HEK293 (cell line): ENCODE measurements around the gene STIP1.

Experiments used
- BCL6B ChIP-seq: fragments of 450-650 bp; formaldehyde crosslinking; IDR thresholded peaks from 2 replicates; pipeline ENCODE4 v1.5.1; 2017; ENCODE audit warnings: missing biosample characterization, missing genetic modification characterization
- KLF1 ChIP-seq: fragments of 450-650 bp; formaldehyde crosslinking; IDR thresholded peaks from 2 replicates; pipeline ENCODE4 v1.5.1; 2016; ENCODE audit warnings: missing biosample characterization, missing genetic modification characterization
- REPIN1 ChIP-seq: fragments of 450-650 bp; formaldehyde crosslinking; IDR thresholded peaks from 2 replicates; pipeline ENCODE4 v1.5.1; 2017; ENCODE audit warnings: missing biosample characterization, missing genetic modification characterization, low read depth
- REST ChIP-seq: fragments of 450-650 bp; formaldehyde crosslinking; IDR thresholded peaks from 2 replicates; pipeline ENCODE4 v1.5.1; 2016; ENCODE audit warnings: missing biosample characterization, missing genetic modification characterization
- SP7 ChIP-seq: fragments of 450-650 bp; formaldehyde crosslinking; IDR thresholded peaks from 2 replicates; pipeline ENCODE4 v1.5.1; 2016; ENCODE audit warnings: missing biosample characterization, missing genetic modification characterization
- TCF7L2 ChIP-seq: IDR thresholded peaks from 2 replicates; pipeline ENCODE4 v1.6.1; 2011; ENCODE audit warnings: low read depth, mild to moderate bottlenecking, inconsistent platforms, low read length, moderate library complexity, borderline replicate concordance
- TRIM28 ChIP-seq: IDR thresholded peaks from 2 replicates; pipeline ENCODE4 v1.6.1; 2011; ENCODE audit warnings: low read length, control low read depth, borderline replicate concordance
- ZBTB11 ChIP-seq: fragments of 450-650 bp; formaldehyde crosslinking; conservative IDR thresholded peaks from 2 replicates; pipeline ENCODE4 v1.5.1; 2016; ENCODE audit warnings: low read depth, missing biosample characterization, missing genetic modification characterization
- ZFP69B ChIP-seq: fragments of 450-650 bp; formaldehyde crosslinking; IDR thresholded peaks from 2 replicates; pipeline ENCODE4 v1.5.1; 2016; ENCODE audit warnings: missing biosample characterization, missing genetic modification characterization
- ZNF157 ChIP-seq: fragments of 450-650 bp; formaldehyde crosslinking; IDR thresholded peaks from 2 replicates; pipeline ENCODE4 v1.5.1; 2016; ENCODE audit warnings: missing biosample characterization, missing genetic modification characterization
- ZNF19 ChIP-seq: fragments of 450-650 bp; formaldehyde crosslinking; IDR thresholded peaks from 2 replicates; pipeline ENCODE4; 2016; ENCODE audit warnings: missing biosample characterization, missing genetic modification characterization, low read depth
- ZNF274 ChIP-seq, 2 experiments: fragments of 200-500 bp in 1 of 2; fragments of 450-650 bp in 1 of 2; sonication (Bioruptor generic) in 1 of 2; formaldehyde crosslinking in 1 of 2; IDR thresholded peaks; 2 replicates each; pipeline versions ENCODE4 v1.5.1 to v1.6.1; 2014 to 2016; ENCODE audit warnings: borderline replicate concordance in 1 of 2, inconsistent platforms in 1 of 2, low read length in 1 of 2, missing biosample characterization in 1 of 2, missing genetic modification characterization in 1 of 2
- ZNF362 ChIP-seq: fragments of 450-650 bp; formaldehyde crosslinking; IDR thresholded peaks from 2 replicates; pipeline ENCODE4 v1.5.1; 2016; ENCODE audit warnings: missing biosample characterization, missing genetic modification characterization
- ZNF37A ChIP-seq: fragments of 450-650 bp; IDR thresholded peaks from 2 replicates; pipeline ENCODE4 v1.5.1; 2018; ENCODE audit warnings: missing biosample characterization, missing genetic modification characterization
- ZNF501 ChIP-seq: fragments of 450-650 bp; formaldehyde crosslinking; IDR thresholded peaks from 2 replicates; pipeline ENCODE4 v1.5.1; 2016; ENCODE audit warnings: missing biosample characterization, missing genetic modification characterization
- ZNF514 ChIP-seq: fragments of 450-650 bp; formaldehyde crosslinking; IDR thresholded peaks from 2 replicates; pipeline ENCODE4 v1.5.1; 2016; ENCODE audit warnings: missing biosample characterization, missing genetic modification characterization
- ZNF529 ChIP-seq: fragments of 450-650 bp; formaldehyde crosslinking; IDR thresholded peaks from 2 replicates; pipeline ENCODE4 v1.5.1; 2017; ENCODE audit warnings: missing genetic modification characterization, missing biosample characterization; ENCODE audit not compliant: insufficient replicate concordance
- ZNF571 ChIP-seq: fragments of 450-650 bp; formaldehyde crosslinking; IDR thresholded peaks from 2 replicates; pipeline ENCODE4 v1.5.0; 2017; ENCODE audit warnings: missing biosample characterization, missing genetic modification characterization
- ZNF785 ChIP-seq: fragments of 450-650 bp; formaldehyde crosslinking; IDR thresholded peaks from 2 replicates; pipeline ENCODE4 v1.5.1; 2016; ENCODE audit warnings: missing biosample characterization, missing genetic modification characterization
- ZSCAN5A ChIP-seq: fragments of 450-650 bp; formaldehyde crosslinking; IDR thresholded peaks from 2 replicates; pipeline ENCODE4 v1.5.1; 2016; ENCODE audit warnings: missing biosample characterization, missing genetic modification characterization
- TF ChIP-seq, protein P1 (sequence below): fragments of 450-650 bp; formaldehyde crosslinking; IDR thresholded peaks from 2 replicates; pipeline ENCODE4 v1.5.1; 2016; ENCODE audit warnings: missing biosample characterization, missing genetic modification characterization
- TF ChIP-seq, protein P2 (sequence below): fragments of 450-650 bp; IDR thresholded peaks from 2 replicates; pipeline ENCODE4 v1.5.1; 2018; ENCODE audit warnings: missing biosample characterization, missing genetic modification characterization

The STIP1 gene

DNA sequence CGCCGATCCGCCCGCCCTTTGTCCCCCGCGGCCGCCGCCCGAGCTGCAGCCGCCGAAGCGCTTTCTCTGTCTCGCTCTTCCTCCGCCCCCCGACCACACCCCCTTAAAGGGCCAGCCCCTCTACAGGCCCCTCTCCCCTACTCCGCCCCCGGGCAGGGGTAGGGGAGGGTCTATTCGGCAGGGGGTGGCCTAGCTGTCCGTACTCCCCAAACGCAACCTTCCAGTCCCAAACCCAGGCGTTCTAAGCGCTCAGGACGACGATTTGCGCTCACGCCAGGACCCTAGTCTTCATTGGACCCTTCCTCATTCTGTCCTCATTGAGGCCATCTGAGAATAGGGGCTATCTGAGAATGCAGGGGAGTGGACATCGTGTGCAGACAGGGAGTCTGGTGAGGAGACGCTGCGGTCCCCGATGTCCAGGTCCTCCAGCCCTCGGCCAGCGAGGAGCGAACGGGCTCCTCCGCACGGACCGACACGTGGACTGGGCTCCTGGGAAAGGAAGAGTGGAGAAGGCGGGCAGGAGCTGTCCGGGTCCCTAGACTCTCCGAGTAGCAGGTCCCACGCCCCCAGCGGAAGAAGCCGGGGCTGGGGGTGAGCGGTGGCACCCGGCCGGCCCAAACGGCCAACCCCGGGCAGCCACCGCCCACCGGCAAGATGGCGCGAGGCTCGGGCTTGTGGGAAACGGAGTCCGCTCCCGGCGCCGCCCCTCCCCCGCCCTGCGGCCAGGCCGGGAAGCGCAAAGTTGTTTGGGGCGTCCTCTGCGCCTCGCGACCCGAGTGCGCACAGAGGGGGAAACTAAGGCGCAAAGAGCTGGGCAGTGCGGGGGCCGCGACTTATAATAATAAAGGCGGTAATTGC is 61.1 kb downstream of the STIP1 start, which contains the start of gene PPP1R14B (continued):
- TF ChIP-seq, protein P1, sequence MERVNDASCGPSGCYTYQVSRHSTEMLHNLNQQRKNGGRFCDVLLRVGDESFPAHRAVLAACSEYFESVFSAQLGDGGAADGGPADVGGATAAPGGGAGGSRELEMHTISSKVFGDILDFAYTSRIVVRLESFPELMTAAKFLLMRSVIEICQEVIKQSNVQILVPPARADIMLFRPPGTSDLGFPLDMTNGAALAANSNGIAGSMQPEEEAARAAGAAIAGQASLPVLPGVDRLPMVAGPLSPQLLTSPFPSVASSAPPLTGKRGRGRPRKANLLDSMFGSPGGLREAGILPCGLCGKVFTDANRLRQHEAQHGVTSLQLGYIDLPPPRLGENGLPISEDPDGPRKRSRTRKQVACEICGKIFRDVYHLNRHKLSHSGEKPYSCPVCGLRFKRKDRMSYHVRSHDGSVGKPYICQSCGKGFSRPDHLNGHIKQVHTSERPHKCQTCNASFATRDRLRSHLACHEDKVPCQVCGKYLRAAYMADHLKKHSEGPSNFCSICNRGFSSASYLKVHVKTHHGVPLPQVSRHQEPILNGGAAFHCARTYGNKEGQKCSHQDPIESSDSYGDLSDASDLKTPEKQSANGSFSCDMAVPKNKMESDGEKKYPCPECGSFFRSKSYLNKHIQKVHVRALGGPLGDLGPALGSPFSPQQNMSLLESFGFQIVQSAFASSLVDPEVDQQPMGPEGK (tag by site-specific recombination) = peak; percentile 88
- TF ChIP-seq ZNF37A (no peak), ZNF514 (tag by site-specific recombination) (no peak), ZNF785 (tag by site-specific recombination) (no peak), ZFP69B (tag by site-specific recombination) (no peak; the same call in 1 of the 2 replicates), BCL6B (tag by site-specific recombination) (no peak), ZNF501 (tag by site-specific recombination) (0 out of 2 replicates have a peak, but pooled peaks have one; percentile 52), TRIM28 (no peak), ZNF529 (tag by site-specific recombination) (no peak), SP7 (tag by site-specific recombination) (0 out of 2 replicates have a peak, but pooled peaks have one; percentile 15), ZNF571 (tag by site-specific recombination) (no peak), ZBTB11 (peak; percentile 91), ZNF157 (tag by site-specific recombination) (no peak), ZNF362 (no peak), REPIN1 (tag by site-specific recombination) (no peak), KLF1 (tag by site-specific recombination) (peak; percentile 57; the same call in 1 of the 2 replicates), ZSCAN5A (tag by site-specific recombination) (no peak; the same call in 1 of the 2 replicates), REST (tag by site-specific recombination) (peak; percentile 51; the same call in 1 of the 2 replicates), ZNF274 (IDR thresholded peaks at IDR 0.05; ENCODE audit: low read length) (no peak), ZNF274 (tag by site-specific recombination; IDR thresholded peaks at IDR 0.05; ENCODE audit: borderline replicate concordance) (no peak), TCF7L2 (no peak), ZNF19 (tag by site-specific recombination) (no peak)
- TF ChIP-seq, protein P2, sequence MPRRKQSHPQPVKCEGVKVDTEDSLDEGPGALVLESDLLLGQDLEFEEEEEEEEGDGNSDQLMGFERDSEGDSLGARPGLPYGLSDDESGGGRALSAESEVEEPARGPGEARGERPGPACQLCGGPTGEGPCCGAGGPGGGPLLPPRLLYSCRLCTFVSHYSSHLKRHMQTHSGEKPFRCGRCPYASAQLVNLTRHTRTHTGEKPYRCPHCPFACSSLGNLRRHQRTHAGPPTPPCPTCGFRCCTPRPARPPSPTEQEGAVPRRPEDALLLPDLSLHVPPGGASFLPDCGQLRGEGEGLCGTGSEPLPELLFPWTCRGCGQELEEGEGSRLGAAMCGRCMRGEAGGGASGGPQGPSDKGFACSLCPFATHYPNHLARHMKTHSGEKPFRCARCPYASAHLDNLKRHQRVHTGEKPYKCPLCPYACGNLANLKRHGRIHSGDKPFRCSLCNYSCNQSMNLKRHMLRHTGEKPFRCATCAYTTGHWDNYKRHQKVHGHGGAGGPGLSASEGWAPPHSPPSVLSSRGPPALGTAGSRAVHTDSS (tag by site-specific recombination) = no peak
